ENCODE results near the gene ITGAX. TPM values are rescaled to one million over a fixed set of nuclear protein-coding genes. Genes with fewer than 3 reads are reported as not detected.

ITGAX gene
- total and polyA plus RNA-seq, 8 donors, result 0.56 to 21.5 (median 1.9) TPM

DNA sequence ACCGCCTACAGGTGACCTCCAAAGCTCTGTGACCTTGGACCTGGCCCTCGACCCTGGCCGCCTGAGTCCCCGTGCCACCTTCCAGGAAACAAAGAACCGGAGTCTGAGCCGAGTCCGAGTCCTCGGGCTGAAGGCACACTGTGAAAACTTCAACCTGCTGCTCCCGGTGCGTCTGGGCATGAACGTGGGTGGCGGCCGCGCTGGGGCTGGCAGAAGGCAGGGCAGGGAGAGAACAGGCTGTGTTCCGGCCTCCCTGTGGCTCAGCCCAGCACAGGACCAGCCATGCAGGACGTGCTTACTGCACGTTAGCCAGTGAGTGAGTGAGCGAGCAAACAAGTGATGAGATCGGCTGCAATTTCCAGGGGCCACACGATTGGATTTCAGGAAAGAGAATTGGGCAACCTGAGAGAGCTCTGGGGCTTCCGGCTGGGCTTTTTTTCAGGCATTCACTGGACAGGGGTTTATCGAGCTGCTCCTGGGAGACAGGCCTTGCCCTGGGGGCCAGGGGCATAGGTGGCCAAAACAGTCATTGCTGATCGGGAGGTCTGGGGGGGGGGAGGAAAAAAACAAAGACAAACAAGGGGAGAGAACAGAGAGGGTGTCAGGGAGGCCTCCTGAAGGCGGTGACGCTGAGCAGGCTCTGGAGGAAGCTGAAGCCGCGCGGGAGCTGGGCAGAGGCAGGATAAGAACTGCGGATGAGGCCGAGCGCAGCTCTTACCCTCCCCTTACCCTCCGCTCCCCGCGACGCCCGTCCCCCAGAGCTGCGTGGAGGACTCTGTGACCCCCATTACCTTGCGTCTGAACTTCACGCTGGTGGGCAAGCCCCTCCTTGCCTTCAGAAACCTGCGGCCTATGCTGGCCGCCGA is 16.9 kb downstream of the ITGAX start:
- 67 to 68% methylated on average over 42 of the region's 42 CpGs for WGBS, 2 donors
- intact Hi-C loops (cut with DNase I), result no loop called here
- no peak for FAIRE-seq
- no peak overlapping the region for H3K4me3 ChIP-seq
- no peaks in the 10 kb centered on the region for H3K36me3 ChIP-seq
- H3K9me3 ChIP-seq, result no peaks in the 10 kb centered on the region
- no peak for ATAC-seq
- H3K27ac ChIP-seq, result no peak overlapping the region
- TF ChIP-seq, protein P1, sequence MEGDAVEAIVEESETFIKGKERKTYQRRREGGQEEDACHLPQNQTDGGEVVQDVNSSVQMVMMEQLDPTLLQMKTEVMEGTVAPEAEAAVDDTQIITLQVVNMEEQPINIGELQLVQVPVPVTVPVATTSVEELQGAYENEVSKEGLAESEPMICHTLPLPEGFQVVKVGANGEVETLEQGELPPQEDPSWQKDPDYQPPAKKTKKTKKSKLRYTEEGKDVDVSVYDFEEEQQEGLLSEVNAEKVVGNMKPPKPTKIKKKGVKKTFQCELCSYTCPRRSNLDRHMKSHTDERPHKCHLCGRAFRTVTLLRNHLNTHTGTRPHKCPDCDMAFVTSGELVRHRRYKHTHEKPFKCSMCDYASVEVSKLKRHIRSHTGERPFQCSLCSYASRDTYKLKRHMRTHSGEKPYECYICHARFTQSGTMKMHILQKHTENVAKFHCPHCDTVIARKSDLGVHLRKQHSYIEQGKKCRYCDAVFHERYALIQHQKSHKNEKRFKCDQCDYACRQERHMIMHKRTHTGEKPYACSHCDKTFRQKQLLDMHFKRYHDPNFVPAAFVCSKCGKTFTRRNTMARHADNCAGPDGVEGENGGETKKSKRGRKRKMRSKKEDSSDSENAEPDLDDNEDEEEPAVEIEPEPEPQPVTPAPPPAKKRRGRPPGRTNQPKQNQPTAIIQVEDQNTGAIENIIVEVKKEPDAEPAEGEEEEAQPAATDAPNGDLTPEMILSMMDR (IDR thresholded peaks at IDR 0.05), result no peak
- no peaks in the 10 kb centered on the region for H3K27me3 ChIP-seq
- peaks cover under 1 to 4% (median 1%) of the 10 kb centered on the region in 3 donors for H3K4me1 ChIP-seq
- no peak for DNase-seq

DNA sequence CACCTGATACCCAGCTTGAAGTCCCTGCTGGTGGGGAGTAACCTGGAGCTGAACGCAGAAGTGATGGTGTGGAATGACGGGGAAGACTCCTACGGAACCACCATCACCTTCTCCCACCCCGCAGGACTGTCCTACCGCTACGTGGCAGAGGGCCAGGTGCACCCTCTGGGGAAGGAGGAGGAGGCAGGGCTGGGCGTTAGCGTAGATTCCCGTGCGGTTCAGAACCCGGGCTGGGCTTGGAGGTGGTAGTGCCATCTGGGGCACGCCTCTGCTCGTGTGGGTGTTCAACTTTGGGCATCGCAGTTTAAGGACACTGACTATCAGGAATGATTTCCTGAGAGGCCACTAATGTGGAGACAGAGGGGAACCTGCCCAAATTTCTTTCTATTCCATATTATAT is 18.3 kb downstream of the ITGAX start:
- Histone ChIP-seq H3K27ac (no peak overlapping the region), H3K4me3 (no peak overlapping the region), H3K27me3 (no peaks in the 10 kb centered on the region), H3K36me3 (no peaks in the 10 kb centered on the region), H3K4me1 (peaks cover 4 to 8% (median 6%) of the 10 kb centered on the region in 3 donors), H3K9me3 (no peaks in the 10 kb centered on the region)
- ATAC-seq, result no peak
- no peak for DNase-seq
- no peak for FAIRE-seq
- TF ChIP-seq, protein P1 (IDR thresholded peaks at IDR 0.05), result no peak
- intact Hi-C loops (cut with DNase I), result no loop called here
- WGBS, 2 donors, result 75 to 78% methylated on average over 14 of the region's 14 CpGs

GRCh38 chr16:31375231-31375630 is 20.3 kb downstream of the ITGAX start:
- intact Hi-C loops (cut with DNase I), result no loop called here
- 95 to 96% methylated on average over 5 of the region's 5 CpGs for WGBS, 2 donors
- TF ChIP-seq, protein P1 (IDR thresholded peaks at IDR 0.05), result no peak

DNA sequence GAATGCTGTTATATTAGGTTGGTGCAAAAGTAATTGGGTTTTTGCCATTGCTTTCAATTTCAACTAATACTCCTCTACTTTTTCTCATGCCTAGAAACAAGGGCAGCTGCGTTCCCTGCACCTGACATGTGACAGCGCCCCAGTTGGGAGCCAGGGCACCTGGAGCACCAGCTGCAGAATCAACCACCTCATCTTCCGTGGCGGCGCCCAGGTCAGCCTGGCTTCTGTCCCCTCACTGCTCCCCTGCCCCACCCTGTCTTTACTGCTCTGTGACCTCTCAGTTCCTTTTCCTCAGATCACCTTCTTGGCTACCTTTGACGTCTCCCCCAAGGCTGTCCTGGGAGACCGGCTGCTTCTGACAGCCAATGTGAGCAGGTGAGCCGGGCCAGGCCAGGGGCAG is 21.7 kb downstream of the ITGAX start:
- intact Hi-C loops (cut with DNase I), result no loop called here

More at GRCh38 chr16:31375231-31375630, 20.3 kb downstream of the ITGAX start:
- peaks cover 4 to 8% (median 6%) of the 10 kb centered on the region in 3 donors for H3K4me1 ChIP-seq
- FAIRE-seq (no peak), ATAC-seq (no peak), DNase-seq (no peak)
- H3K4me3 ChIP-seq, result no peak overlapping the region
- H3K27ac ChIP-seq, result no peak overlapping the region
- no peaks in the 10 kb centered on the region for H3K27me3 ChIP-seq
- no peaks in the 10 kb centered on the region for H3K36me3 ChIP-seq
- no peaks in the 10 kb centered on the region for H3K9me3 ChIP-seq

More for the DNA sequence above, 21.7 kb downstream of the ITGAX start:
- ATAC-seq (peak; percentile 69 to 83 (median 74)), FAIRE-seq (no peak), DNase-seq (peak in 4 of 6 donors; percentile 48 to 70 (median 54))
- Histone ChIP-seq H3K9me3 (no peaks in the 10 kb centered on the region), H3K4me3 (no peak overlapping the region), H3K27ac (peak overlapping the region in 2 of 4 donors; percentile 37 to 59), H3K4me1 (peaks cover 4 to 8% (median 6%) of the 10 kb centered on the region in 3 donors), H3K36me3 (no peaks in the 10 kb centered on the region), H3K27me3 (no peaks in the 10 kb centered on the region)
- TF ChIP-seq, protein P1 (IDR thresholded peaks at IDR 0.05), result no peak
- WGBS, 2 donors, result 34 to 39% methylated on average over 8 of the region's 8 CpGs

Measured in pancreas (tissue), 10 donors.